HepG2 (cell line): ENCODE results near the gene LMAN2. TPM values are rescaled to one million over a fixed set of nuclear protein-coding genes. Genes with fewer than 3 reads are reported as not detected.

Experiments
- AGO1 ChIP-seq: fragments of 200-400 bp; formaldehyde crosslinking; IDR thresholded peaks from 2 replicates; pipeline ENCODE4 v1.6.1; 2017; ENCODE audit warnings: mild to moderate bottlenecking, low read depth, low read length, moderate library complexity; ENCODE audit not compliant: poor library complexity, severe bottlenecking
- CREB1 ChIP-seq, 2 experiments: fragments of 450-650 bp in 1 of 2; IDR thresholded peaks; 2 replicates each; pipeline ENCODE4 v1.6.1; 2016 to 2017; ENCODE audit warnings: control low read depth in 1 of 2, mild to moderate bottlenecking in 1 of 2, missing compliant biosample characterization in 1 of 2, missing genetic modification characterization in 1 of 2
- DMTF1 ChIP-seq: sonication (generic); formaldehyde crosslinking; IDR thresholded peaks from 2 replicates; pipeline ENCODE4 v1.4.0; 2020; ENCODE audit warnings: mild to moderate bottlenecking, missing genetic modification reagents
- FOSL2 ChIP-seq: sonication (generic); formaldehyde crosslinking; IDR thresholded peaks from 2 replicates; pipeline ENCODE4 v1.4.0; 2020; ENCODE audit warnings: missing genetic modification reagents
- FOXA3 ChIP-seq: IDR thresholded peaks from 2 replicates; pipeline ENCODE4 v1.6.1; 2016; ENCODE audit warnings: missing genetic modification reagents, missing compliant biosample characterization
- GTF3A ChIP-seq: sonication (generic); formaldehyde crosslinking; conservative IDR thresholded peaks from 2 replicates; pipeline ENCODE4 v1.4.0; 2020; ENCODE audit warnings: mild to moderate bottlenecking, missing genetic modification reagents
- MEIS2 ChIP-seq: sonication (generic); formaldehyde crosslinking; IDR thresholded peaks from 2 replicates; pipeline ENCODE4 v1.9.0; 2021; ENCODE audit warnings: mild to moderate bottlenecking, missing genetic modification reagents
- MXD1 ChIP-seq: sonication (generic); formaldehyde crosslinking; IDR thresholded peaks from 2 replicates; pipeline ENCODE4 v1.4.0; 2020; ENCODE audit warnings: mild to moderate bottlenecking, missing genetic modification reagents
- MYPOP ChIP-seq: sonication (generic); formaldehyde crosslinking; IDR thresholded peaks from 2 replicates; pipeline ENCODE4 v1.8.1; 2023; ENCODE audit warnings: mild to moderate bottlenecking, moderate library complexity, missing genetic modification reagents
- POGK ChIP-seq: sonication (generic); formaldehyde crosslinking; conservative IDR thresholded peaks from 2 replicates; pipeline ENCODE4 v1.8.0; 2022; ENCODE audit warnings: mild to moderate bottlenecking, moderate library complexity, missing genetic modification reagents
- SP1 ChIP-seq, 2 experiments: fragments of 450-650 bp in 1 of 2; sonication (generic) in 1 of 2; formaldehyde crosslinking in 1 of 2; IDR thresholded peaks; 2 replicates each; pipeline versions ENCODE4 v1.4.0 to v1.6.1; 2016 to 2020; ENCODE audit warnings: missing genetic modification reagents in 1 of 2
- TOE1 ChIP-seq: sonication (generic); formaldehyde crosslinking; IDR thresholded peaks from 2 replicates; pipeline ENCODE4 v1.4.0; 2020; ENCODE audit warnings: mild to moderate bottlenecking, missing genetic modification reagents
- ZBTB4 ChIP-seq: sonication (generic); formaldehyde crosslinking; IDR thresholded peaks from 2 replicates; pipeline ENCODE4 v1.4.0; 2020; ENCODE audit warnings: missing genetic modification reagents, mild to moderate bottlenecking, borderline replicate concordance
- ZFP36L2 ChIP-seq: sonication (generic); formaldehyde crosslinking; IDR thresholded peaks from 2 replicates; pipeline ENCODE4 v1.4.0; 2020; ENCODE audit warnings: missing genetic modification reagents
- ZNF101 ChIP-seq: sonication (generic); formaldehyde crosslinking; IDR thresholded peaks from 2 replicates; pipeline ENCODE4 v1.4.0; 2020; ENCODE audit warnings: mild to moderate bottlenecking, low read depth, missing genetic modification reagents, borderline replicate concordance
- ZNF230 ChIP-seq: sonication (generic); formaldehyde crosslinking; IDR thresholded peaks from 2 replicates; pipeline ENCODE4 v1.4.0; 2020; ENCODE audit warnings: mild to moderate bottlenecking, missing genetic modification reagents
- polyA plus RNA-seq, 8 experiments: library from polyadenylated mRNA; depleted of rRNA in 3 of 8; stranded (reverse) in 7 of 8; unstranded in 1 of 8; fragments of >200 nt; fragmentation: Illumina TruSeq in 4 of 8; extraction: Trizol in 4 of 8; gene quantifications; 2 replicates each; pipeline versions ENCODE4 v1.2.1 to v1.2.3, GENCODE V29; 2011 to 2016; ENCODE audit warnings: low read depth in 4 of 8, missing spikeins in 1 of 8, mixed read lengths in 1 of 8; ENCODE audit not compliant: insufficient read depth in 1 of 8
- total RNA-seq, 5 experiments: library from RNA; depleted of rRNA; stranded (reverse); fragments of >200 nt; fragmentation: Illumina TruSeq; extraction: Trizol; gene quantifications; 2 replicates each; pipeline ENCODE4 v1.2.3, GENCODE V29; 2016; ENCODE audit warnings: low read depth in 1 of 5
- TF ChIP-seq, protein P1 (sequence below): sonication (generic); formaldehyde crosslinking; IDR thresholded peaks from 2 replicates; pipeline ENCODE4 v1.8.0; 2023; ENCODE audit warnings: mild to moderate bottlenecking, missing genetic modification reagents
- TF ChIP-seq, protein P2 (sequence below): IDR thresholded peaks from 2 replicates; pipeline ENCODE4 v1.6.1; 2012; ENCODE audit warnings: inconsistent platforms

Gene LMAN2
- total and polyA plus RNA-seq, 2 of the 13 experiments (the other 11 are each of a cell fraction or from before 2014, with no cell fraction given): 191 to 197 TPM

GRCh38 chr5:177307544-177308363 lies 43.7 kb downstream of the LMAN2 start (continued):
- TF ChIP-seq ZBTB4 (CRISPR knock-in tag) (no peak), MYPOP (no peak), AGO1 (peak; percentile 93), DMTF1 (CRISPR knock-in tag) (no peak), MEIS2 (CRISPR knock-in tag) (no peak), FOXA3 (no peak), CREB1 (IDR thresholded peaks at IDR 0.05) (no peak), CREB1 (CRISPR knock-in tag; IDR thresholded peaks at IDR 0.05) (no peak), TOE1 (no peak), GTF3A (CRISPR knock-in tag) (no peak), ZFP36L2 (CRISPR knock-in tag) (no peak), MXD1 (CRISPR knock-in tag) (no peak), ZNF101 (no peak), POGK (CRISPR knock-in tag) (no peak), SP1 (IDR thresholded peaks at IDR 0.05) (no peak), SP1 (CRISPR knock-in tag; IDR thresholded peaks at IDR 0.05) (no peak), FOSL2 (no peak), ZNF230 (CRISPR knock-in tag) (no peak)
- TF ChIP-seq, protein P1, sequence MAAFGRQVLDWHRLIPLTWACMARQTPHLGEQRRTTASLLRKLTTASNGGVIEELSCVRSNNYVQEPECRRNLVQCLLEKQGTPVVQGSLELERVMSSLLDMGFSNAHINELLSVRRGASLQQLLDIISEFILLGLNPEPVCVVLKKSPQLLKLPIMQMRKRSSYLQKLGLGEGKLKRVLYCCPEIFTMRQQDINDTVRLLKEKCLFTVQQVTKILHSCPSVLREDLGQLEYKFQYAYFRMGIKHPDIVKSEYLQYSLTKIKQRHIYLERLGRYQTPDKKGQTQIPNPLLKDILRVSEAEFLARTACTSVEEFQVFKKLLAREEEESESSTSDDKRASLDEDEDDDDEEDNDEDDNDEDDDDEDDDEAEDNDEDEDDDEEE (CRISPR knock-in tag): no peak
- TF ChIP-seq, protein P2, sequence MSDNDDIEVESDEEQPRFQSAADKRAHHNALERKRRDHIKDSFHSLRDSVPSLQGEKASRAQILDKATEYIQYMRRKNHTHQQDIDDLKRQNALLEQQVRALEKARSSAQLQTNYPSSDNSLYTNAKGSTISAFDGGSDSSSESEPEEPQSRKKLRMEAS: no peak
